Colon (tissue), 2 donors: ENCODE results near the gene ASAP2.

ENCODE experiments used
- FAIRE-seq: peaks from 2 replicates; lab custom pipeline; 2012; peaks lifted over from hg19 to GRCh38; lab: Jason Lieb, UNC
- donor health status: control.
- donor health status: control.

Gene ASAP2

DNA sequence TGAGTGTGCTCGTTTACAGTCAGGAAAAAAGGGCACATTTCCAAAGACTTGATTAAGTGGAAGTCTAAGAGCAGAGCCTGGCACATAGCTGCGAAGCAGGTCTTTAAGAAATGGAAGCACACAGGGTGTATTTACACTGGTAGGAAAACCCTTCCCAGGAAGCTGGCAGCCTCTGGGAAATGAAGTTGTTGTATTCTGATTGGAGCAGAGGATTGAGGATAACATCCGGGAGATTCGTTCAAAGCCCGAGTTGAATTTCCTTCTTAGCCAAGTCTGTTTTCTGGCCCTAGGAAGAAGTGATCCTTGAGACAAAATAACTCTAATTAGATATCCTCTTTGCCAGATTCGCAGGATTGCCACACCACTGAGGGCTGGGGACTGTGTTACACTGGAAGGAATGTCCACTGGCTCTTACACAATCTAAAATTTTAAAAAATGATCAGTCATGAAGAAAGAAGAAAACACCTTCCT, 140.8 kb downstream of the ASAP2 start:
- no peak for FAIRE-seq

DNA sequence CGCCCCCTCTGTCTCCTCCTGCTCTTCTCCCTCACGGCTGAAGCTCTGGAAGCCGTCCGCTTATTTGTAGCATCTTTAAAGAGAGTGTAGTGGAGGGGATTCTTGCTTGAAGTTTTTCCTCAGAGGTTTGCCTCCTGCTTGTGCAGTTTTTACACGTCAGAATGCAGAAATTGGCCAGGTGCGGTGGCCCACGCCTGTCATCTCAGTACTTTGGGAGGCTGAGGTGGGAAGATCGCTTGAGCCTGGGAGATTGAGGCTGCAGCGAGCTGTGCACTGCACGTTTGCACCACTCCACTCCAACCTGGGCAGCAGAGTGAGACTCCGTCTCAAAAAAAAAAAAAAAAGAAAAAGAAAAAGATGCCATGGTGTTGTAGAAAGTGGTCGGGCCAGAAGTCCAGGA, 147.7 kb downstream of the ASAP2 start:
- FAIRE-seq: no peak

DNA sequence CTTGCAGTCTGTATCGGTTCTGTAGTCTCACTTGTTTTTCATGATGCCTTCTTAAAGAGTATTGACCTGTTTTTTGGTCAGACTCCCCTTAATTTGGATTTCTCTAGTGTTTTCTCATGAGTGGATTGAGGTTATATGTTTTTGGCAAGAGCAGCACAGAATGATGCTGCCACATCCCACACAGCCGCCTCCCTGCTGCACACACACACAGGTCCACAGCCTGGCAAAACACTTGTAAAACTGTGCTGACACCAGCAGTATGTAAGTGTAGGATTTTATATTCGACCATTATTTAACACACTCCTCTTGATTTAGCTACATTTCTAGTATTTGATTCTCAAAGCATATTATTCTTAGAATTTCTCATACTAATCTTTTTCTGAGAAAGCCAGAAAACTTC, 148.7 kb downstream of the ASAP2 start:
- no peak for FAIRE-seq

DNA sequence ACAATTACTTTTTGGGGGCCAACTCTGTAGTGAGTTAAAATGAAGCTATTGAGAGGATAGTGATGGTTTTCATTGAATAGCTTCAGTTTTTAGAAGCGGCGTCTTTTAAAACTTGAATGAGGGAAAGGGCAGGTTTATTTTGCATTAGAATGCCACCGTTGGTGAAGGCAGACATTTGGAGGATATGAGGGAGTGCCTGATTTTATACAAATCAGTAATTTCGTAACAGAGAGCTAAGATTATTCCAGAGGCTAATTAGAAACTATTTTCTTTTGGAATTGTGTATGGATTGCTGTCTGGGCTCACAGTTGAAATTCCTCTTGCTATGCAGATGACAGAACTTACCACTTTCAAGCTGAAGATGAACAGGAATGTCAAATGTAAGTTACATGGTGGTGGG, 149.1 kb downstream of the ASAP2 start:
- no peak for FAIRE-seq

DNA sequence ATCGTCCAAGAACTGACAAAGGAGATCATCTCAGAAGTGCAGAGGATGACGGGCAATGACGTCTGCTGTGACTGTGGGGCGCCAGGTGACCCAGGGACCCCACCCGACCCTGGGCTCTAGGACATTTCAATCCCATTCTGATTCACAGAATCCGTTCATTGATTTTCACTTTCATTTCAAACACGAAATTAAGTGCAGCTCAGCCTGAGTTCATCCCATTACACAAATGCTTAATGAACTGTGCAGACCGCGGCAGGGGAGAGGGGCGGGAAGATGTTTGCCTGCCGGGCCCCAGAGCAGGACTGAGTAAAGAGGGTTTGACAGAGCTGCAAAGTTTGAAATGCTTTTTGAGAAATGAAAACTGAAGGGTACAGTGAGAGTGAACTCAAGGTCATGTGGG, 149.6 kb downstream of the ASAP2 start:
- no peak for FAIRE-seq

DNA sequence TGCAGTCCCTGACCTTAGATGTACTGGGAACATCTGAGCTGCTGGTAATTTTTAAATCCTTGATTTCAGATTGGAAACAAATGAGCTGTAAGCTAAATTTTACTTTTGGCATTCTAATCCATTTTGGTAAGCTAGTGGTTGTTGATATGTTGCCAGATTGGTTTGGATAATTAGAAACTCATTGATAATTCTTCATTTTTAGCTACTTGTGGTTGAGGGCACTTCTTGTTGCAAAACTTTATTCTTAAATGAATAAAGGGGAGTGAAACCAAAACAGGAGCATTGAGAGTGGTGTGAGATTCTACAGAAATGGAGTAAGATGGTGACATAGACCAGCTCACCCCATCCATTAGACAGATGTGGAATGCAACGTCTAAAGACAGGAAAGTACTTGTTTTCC, 152.2 kb downstream of the ASAP2 start:
- no peak for FAIRE-seq

DNA sequence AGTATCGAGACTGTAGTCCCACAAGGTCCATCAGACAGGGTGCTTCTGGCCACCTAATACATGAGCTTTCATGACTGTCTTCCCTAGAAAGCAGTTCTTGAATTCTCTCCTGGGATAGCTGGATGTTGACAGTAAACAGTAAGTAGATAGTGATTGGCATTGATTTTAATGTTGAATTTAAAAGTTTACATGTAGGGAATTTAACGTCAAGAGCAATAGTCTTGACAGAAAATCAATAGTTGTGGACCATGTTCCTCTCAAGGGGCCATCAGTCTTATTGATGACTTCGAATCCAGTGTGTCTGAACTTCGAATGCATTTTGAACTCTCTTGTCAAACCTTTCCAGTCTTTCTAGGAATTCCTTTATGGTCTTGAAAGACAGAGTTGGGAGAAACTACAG, 152.9 kb downstream of the ASAP2 start:
- FAIRE-seq: no peak

DNA sequence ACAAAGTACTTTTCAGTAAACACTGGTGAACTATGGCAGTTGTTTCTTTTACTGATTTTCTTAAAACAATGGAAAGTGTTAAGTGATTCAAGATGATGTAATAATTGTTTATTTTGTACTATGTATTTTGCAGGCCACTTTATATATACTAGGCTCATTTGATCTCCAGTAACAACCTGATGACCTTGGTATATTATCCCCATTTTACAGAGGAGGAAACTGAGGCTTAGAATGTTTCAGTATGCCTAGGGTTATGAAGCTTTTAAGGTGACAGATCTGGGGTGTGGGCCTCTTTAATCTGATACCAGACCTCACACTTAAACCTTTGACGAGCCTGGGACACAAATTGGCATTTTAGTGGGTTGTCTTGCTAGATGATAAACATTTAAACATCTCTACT, 153.5 kb downstream of the ASAP2 start:
- FAIRE-seq: no peak

DNA sequence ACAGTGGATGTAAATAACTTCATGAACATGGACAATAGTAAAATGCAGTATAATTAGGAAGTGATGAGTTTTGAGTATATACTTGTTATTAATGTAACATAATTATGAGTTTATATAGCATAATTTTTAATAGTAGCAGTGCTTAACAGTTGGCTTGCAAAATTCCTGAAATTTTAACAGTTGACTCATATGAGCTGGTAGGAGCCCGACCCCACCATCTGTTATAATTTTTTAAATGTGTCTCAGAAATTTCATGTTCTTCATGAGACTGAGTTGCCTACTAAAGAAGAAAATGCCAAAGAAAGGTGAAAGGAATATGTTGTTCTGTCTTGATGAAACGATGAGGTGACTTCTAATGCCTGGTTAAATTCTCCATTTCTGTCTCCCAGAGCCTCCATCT, 154.1 kb downstream of the ASAP2 start:
- no peak for FAIRE-seq

DNA sequence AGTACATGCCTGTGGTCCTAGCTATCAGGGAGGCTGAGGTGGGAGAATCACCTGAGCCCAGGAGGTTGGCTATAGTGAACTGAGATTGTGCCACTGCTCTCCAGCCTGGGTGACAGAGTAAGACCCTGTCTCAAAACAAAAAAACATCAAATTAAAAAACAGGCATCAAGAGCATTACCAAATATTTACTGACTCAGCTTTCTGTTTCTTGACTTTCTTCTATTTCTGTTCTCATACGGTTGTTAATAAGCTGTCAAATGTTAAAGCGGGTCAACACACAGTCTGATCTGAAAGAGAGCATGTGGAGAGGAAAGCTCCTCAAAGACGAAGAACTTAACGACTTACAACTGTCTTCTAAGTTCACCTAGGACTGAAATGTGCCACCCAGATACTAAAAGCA, 157.8 kb downstream of the ASAP2 start:
- FAIRE-seq: no peak

DNA sequence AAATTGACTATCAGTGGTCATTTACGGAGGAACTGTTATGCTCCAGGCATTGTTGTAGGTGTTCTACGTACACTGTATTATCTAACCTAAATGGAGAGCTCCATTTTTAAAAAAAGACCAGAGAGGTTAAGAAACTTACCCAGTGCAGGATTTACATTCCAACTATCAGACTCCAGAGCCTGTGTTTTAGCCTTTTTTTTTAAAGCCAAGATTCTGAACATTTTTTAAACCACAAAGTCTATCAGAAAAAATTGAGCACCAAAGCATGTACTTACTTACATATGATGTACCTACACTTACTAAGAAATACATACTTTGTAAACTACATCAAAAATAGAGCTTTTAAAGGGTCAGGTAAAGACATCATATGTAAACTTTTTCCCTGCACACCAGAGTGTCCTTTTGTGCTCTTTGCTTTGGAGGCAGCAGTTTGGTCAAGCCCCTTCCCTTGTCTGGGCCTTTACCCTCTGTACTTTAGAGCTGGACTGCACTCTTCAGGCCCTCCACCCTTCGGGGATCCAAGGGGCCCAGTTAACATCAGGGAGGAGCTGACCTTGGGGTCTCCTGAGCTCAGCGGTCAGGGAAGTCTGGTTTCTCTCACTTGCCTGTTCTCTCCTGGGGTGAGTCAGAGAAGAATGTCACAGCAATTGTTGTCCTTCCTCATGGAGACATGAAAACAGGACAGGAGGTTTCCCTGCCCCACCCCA, 158.3 kb downstream of the ASAP2 start:
- no peak for FAIRE-seq

DNA sequence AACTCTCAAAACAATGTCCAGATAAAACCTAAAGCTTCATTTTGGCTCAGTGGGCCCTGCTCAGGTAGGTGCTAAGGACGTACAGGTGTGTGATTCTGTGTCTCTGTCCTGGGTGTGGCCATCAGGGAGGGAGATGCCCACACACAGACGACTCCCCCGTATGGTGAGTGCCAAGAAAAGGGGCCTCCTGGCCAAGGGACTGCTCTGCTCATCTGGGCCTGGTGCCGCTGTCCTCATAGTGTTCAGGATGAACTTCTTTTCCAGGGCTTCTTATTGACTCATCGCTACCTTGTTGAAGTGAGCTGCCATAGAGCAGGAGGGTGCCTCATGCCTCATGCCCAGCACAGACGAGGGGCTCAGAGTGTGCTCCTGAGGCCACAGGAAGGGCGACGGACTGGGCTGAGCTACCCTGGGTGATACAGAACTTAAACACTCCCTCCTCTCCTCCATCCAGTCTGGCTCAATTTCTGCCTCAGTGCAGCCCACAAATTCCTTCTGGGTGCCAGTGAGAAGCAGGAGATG, 158.9 kb downstream of the ASAP2 start:
- no peak for FAIRE-seq

DNA sequence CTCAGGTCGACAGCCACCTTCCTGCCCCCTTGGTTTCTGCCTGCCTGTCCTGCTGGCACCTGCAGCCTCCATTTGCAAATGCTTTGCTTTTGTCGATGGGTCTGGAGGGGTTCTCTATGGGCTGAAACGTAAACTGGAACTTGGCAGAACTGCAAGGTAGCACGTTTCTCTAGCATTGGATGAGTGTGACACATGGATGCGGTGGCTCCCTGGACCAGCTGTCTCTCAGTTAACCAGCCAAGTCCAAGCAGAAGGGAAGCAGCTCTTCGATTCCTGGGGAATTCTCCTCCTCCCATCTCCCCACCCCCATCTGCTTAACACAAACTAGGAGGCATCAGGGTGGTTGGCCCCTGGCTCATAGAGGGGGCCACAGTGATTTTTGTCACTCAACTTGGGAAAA, 159.4 kb downstream of the ASAP2 start:
- FAIRE-seq: no peak

DNA sequence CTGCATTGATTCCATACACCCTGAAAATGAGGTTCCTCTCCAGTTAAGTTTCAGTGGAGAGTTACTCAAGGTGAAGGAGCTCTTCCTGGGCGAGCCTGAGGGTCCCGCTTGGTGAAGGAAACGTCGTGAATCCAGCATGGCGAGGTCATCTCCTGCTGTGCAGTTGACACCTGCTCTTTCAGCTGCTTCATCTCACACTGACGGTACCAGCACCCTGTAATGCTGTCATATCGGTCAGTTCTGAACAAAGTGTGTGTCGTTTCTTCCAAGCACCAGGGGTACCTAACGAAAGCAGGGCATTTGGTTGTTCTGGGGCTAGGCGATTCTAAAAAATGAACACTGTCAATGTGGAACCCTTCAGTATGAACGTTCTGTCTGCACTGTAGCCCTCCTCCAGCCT, 164.1 kb downstream of the ASAP2 start:
- no peak for FAIRE-seq

DNA sequence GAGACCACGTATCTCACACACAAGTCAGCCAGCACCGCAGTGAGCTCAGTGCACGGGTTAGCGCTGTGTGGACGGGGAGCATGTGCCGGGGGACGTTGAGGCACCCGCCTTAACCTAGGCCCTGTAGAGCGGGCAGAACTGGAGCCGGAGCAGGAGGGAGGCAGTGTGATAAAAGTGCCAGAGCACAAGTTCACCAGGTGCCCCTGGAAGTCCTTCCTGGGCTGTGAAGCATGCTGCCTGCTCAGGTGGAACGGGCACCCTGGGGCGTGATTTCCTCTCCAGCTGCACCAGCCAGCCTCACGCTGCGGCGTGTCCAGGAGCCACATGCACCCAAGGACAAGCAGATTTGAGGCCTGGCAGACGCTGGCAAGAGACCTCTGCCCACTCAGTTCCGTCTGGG, 166.4 kb downstream of the ASAP2 start:
- no peak for FAIRE-seq

DNA sequence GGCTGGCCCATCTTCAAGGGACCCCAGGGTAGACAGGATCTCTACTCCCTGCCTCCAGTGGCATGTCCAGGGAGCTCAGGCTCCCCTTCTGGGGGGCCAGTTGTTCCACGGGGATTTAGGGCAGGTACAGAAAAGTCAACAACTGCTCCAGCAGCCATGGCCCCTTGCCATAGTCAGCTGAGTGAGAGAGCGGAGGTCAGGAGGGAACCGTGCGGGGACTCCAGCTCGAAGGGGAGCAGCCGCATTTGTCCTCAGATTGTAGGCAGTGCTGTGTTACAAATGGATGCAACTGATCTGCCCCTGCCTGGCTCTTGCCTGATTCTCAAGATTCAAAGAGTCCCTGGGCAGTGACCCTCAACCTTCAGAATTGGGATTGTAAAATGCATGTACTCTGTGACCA, 166.9 kb downstream of the ASAP2 start:
- no peak for FAIRE-seq

DNA sequence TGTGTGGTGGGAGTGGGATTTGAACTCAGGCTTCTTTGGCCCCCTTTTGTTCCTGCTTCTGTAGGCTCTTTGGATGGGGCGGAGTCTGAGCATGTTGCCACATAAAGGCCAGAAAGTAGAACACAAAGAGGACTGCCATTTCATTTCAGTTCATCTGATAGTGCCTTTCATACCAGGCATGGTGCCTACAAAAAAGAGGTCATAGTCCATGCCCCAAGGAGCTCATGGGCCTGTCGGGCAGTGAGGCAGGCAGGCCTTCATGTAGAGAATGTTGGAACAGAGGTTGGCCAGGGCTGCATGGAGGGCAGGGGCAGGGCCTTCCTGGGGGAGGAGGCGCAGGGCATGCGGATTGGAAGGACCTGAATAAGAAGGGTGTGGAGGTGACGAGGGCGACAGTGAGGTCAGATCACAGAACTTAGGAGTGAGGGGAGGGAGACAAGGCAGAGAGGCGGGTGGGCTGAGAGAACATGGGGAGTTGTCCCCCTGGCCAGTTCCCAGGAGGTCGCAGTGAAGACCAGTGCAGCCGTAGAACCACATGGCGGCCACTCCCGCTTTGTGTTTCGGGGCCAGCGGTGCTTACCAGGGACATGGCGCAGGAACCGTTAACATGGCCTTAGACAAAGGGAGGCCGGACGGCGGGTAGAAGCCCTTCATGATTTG, 167.6 kb downstream of the ASAP2 start:
- no peak for FAIRE-seq

DNA sequence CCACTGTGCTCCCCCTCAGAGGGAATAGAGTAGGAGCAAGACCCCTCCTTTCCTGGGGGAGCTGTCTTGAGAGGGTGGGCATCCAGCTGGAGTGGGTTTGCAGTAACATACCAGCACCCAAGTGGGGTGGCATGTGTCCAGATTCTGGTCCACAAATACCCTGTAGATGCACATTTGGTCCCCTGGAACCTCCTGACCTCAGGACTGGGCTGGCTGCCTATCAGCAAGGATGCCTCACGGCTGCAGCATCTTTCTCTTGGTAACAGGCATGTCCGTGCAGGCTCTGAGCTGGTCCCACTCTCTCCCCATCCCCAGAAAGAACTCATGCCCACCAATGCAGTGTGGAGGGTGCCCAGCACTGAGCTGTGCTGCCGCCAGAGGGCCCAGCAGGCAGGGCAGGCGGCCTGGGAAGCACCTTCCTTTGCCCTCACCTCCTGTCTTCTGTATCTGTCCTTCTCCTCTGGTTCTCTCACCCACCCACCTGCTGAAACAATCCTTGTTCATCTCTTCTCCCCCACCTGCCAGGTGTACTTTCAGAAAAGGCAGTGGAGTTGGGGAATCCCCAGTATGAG, 169.3 kb downstream of the ASAP2 start:
- no peak for FAIRE-seq

DNA sequence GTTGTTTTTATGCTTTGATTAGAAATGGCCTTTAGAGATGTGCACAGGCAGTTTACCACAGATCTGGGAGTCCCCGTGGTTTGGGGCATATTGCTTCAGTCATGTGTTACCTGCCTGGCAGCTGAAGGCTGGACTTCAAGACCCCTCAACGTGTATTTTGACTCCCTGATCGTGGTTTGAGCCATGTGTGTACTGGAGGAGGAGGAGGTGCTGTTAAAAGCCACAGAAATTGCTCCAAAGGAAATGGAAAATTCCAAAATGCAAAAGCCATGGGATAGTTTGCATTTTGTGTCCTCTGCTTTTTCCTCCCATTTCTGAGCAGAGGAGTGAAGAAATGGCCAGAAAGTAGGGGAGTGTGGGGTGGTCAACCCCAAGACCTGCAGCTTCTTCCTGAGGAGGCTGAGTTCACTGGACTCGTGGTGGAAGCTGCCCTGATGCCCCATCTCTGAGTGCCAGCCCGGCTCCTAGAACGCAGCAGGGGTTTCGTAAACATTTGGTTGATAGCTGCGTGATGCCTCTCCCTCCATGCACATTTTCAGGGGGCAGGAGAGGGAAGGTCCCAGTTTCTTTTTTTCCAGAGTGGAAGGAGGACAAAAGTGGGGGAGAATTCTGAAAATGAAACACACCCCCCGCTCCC, 171.0 kb downstream of the ASAP2 start:
- no peak for FAIRE-seq

DNA sequence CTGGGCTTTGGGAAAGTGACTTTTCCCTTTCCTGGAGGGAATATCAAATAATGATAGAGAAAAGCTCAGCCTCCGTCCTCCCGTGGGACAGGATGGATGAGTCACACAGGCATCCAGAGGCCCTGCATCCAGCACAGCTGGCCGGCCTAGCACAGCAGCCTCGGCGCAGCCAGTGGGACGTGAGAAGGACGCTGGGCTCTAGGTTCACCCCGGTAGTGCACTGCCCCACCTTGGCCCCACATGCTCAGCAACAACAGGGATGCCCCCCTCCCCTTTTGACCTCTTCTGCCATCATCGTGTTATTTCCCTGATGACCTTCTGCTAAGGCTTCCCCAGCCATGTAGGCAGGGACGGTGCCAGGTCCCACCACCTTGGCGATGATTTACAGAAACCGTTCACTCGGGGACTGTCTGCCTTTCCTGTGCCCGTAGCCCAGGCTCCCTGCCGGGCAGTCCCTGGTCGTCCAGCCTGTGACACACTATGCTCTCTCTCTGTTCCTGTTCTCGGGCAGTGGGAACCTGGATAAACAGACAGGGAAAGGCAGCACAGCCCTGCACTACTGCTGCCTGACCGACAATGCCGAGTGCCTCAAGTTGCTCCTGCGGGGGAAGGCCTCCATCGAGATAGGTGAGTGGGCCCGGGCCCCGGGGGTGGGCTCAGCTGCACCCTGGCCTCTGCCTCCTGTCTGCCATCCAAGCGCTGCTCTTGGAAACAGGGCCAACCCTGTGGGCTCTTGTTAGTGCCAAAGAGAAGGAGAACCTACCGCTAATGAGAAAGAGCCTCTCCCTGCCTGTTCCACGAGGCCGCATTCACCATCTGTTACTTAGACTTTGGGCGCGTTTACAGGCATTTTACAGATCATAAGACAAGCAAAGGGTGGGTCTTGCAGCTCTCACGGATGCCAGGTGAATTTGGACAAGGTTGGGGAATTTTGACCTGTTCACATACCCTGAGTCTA, 172.1 kb downstream of the ASAP2 start:
- FAIRE-seq: no peak

DNA sequence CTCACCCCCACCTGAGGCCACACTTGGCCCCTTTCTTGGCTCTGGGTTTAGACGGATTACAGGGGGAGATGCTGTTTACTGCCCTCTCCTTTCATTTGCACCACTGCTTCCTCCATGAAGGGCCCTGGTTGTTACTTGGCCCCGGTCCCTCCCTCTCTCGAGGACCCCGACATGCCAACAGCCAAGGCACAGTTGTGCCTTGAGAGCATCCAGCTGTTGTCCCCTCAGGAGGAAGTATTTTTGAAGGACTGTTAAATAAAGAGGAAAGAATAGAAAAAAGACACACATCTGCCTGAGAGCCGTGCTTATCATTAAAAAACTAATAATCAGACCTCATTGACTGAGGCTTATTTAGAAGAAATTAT, 172.8 kb downstream of the ASAP2 start:
- no peak for FAIRE-seq
